Activated CD8-positive, alpha-beta memory T cell treated with anti-CD3 and anti-CD28 coated beads for 1 hour (primary cell): Measurements from ENCODE around the gene FKBP5.
A peak's percentile ranks its signal among the peaks of the same experiment; 100 is the strongest.
"Not testable (repeated sequence)": the region's sequence is repeated elsewhere in the genome, so short reads cannot be mapped to it uniquely, and the experiment has no call there.

ENCODE experiments used
- DNase-seq, 2 donors: peaks; one replicate each; pipeline ENCODE4 v3.0.0-alpha.2; 2020; ENCODE audit warnings: low read depth in 1 of 2; ENCODE audit errors: extremely low read depth in 1 of 2

The FKBP5 gene

GRCh38 chr6:35688605-35689322 is at the start of gene FKBP5:
Gene FKBP5 (minus strand): TSS chr6:35688915. CDS start chr6:35642824, 46,091 bp downstream.
- peak; percentile 63 to 80 for DNase-seq

GRCh38 chr6:35737413-35738211 is 48.9 kb upstream of the FKBP5 start:
- DNase-seq, result no peak

- DNase-seq, result no peak
These were observed 48.3 kb upstream of the FKBP5 start, which contains the start of gene ARMC12 for GRCh38 chr6:35736982-35737412. Gene ARMC12 (plus strand): TSS chr6:35737032. CDS start chr6:35737109, 77 bp downstream.

- DNase-seq, result peak; percentile 61 to 76
These were observed 47.7 kb upstream of the FKBP5 start for GRCh38 chr6:35736253-35736894.

- no peak for DNase-seq
These were observed 46.7 kb upstream of the FKBP5 start for GRCh38 chr6:35735452-35735851.

GRCh38 chr6:35734319-35734718 is 45.6 kb upstream of the FKBP5 start:
- DNase-seq, result not testable (repeated sequence)

- DNase-seq, result no peak
These were observed 44.9 kb upstream of the FKBP5 start for GRCh38 chr6:35733633-35734032.

GRCh38 chr6:35731736-35732532 is 43.2 kb upstream of the FKBP5 start:
- DNase-seq, result peak; percentile 77 to 90

GRCh38 chr6:35731414-35731735 is 42.7 kb upstream of the FKBP5 start:
- DNase-seq, result peak; percentile 91 to 95

GRCh38 chr6:35730745-35731413 is 42.2 kb upstream of the FKBP5 start:
- DNase-seq, result no peak

GRCh38 chr6:35729722-35730121 is 41.0 kb upstream of the FKBP5 start:
- no peak for DNase-seq

GRCh38 chr6:35728683-35729678 is 40.3 kb upstream of the FKBP5 start:
- no peak for DNase-seq

- peak; percentile 71 to 73 for DNase-seq
These were observed 39.4 kb upstream of the FKBP5 start for GRCh38 chr6:35727935-35728682.

- no peak for DNase-seq
These were observed 38.7 kb upstream of the FKBP5 start for GRCh38 chr6:35727231-35727934.

- DNase-seq, result no peak
These were observed 37.2 kb upstream of the FKBP5 start for GRCh38 chr6:35725721-35726438.

GRCh38 chr6:35725081-35725708 is 36.5 kb upstream of the FKBP5 start:
- no peak for DNase-seq

- no peak for DNase-seq
These were observed 35.8 kb upstream of the FKBP5 start for GRCh38 chr6:35724471-35724870.
